AG04450 (cell line): Measurements from ENCODE around the gene BAHCC1. TPM values are rescaled to one million over a fixed set of nuclear protein-coding genes. Genes with fewer than 3 reads are reported as not detected.

Source experiments
- CTCF ChIA-PET: fragments of 300-600, 350-600 bp; formaldehyde crosslinking; extraction: SDS; loops from one replicate; lab custom pipeline; 2022; ENCODE audit warnings: antibody characterized with exemption, inconsistent platforms; lab: Charles Lee
- POLR2A ChIA-PET: fragments of 350-600 bp; formaldehyde crosslinking; extraction: SDS; loops from one replicate; lab custom pipeline; 2021; ENCODE audit warnings: antibody characterized with exemption, inconsistent platforms; lab: Yijun Ruan, JAX
- DNase-seq: peaks from one replicate; pipeline ENCODE4 v3.0.0-alpha.2; 2011; ENCODE audit warnings: low read depth, low spot score
- H3K27ac ChIP-seq: one replicate; pipeline ENCODE4 v1.5.1; 2012; ENCODE audit warnings: low read depth, low read length, control low read depth
- H3K27me3 ChIP-seq: one replicate; pipeline ENCODE4 v1.6.0; 2012; ENCODE audit warnings: low read length; ENCODE audit not compliant: control insufficient read depth, insufficient read depth
- H3K4me3 ChIP-seq: 2 replicates; pipeline ENCODE4 v1.5.1; 2011; ENCODE audit warnings: mild to moderate bottlenecking, low read depth, low read length, control low read depth
- H3K9me3 ChIP-seq: 2 replicates; pipeline ENCODE4 v1.5.1; 2012; ENCODE audit warnings: low read length; ENCODE audit not compliant: control insufficient read depth, insufficient read depth
- CTCF ChIP-seq: IDR thresholded peaks from 2 replicates; pipeline ENCODE4 v1.5.1; 2011; ENCODE audit warnings: low read depth, low read length, control low read depth, inconsistent platforms
- polyA plus RNA-seq: library from polyadenylated mRNA; depleted of rRNA; stranded (reverse); fragments of >200 nt; gene quantifications from 2 replicates; pipeline ENCODE4 v1.2.3, GENCODE V29; 2011

Gene BAHCC1
- polyA plus RNA-seq, 1 experiment = 1.3 TPM

- no peak for TF ChIP-seq CTCF
- POLR2A ChIA-PET = no interaction called here
- no peak overlapping the region for H3K27ac ChIP-seq
- no peak for DNase-seq
- CTCF ChIA-PET = interaction anchor here (1.2 kb wide), 1 partner anchor 45 kb away, joined by 3 read pairs; the partner anchor contains the start of gene BAHCC1
- H3K27me3 ChIP-seq = no peaks in the 10 kb centered on the region
- H3K4me3 ChIP-seq = no peak overlapping the region
- H3K9me3 ChIP-seq = peaks cover 2% of the 10 kb centered on the region; the same call in 1 of the 2 replicates
These were observed 44.8 kb downstream of the BAHCC1 start for GRCh38 chr17:81440051-81440471.

- DNase-seq = no peak
- ChIA-PET CTCF (interaction anchor here (1.2 kb wide), 1 partner anchor 46 kb away, joined by 3 read pairs; the partner anchor contains the start of gene BAHCC1), POLR2A (no interaction called here)
- Histone ChIP-seq H3K9me3 (peaks cover 2% of the 10 kb centered on the region; the same call in 1 of the 2 replicates), H3K27ac (no peak overlapping the region), H3K27me3 (no peaks in the 10 kb centered on the region), H3K4me3 (no peak overlapping the region)
- TF ChIP-seq CTCF = peak; percentile 55
These were observed 45.4 kb downstream of the BAHCC1 start for GRCh38 chr17:81440511-81441244.

- H3K9me3 ChIP-seq = no peaks in the 10 kb centered on the region; the same call in 1 of the 2 replicates
- CTCF ChIA-PET = no interaction called here
- POLR2A ChIA-PET = no interaction called here
- no peaks in the 10 kb centered on the region for H3K27me3 ChIP-seq
- no peak for DNase-seq
- no peak for TF ChIP-seq CTCF
- H3K4me3 ChIP-seq = no peak overlapping the region
- no peak overlapping the region for H3K27ac ChIP-seq
These were observed 47.5 kb downstream of the BAHCC1 start for GRCh38 chr17:81442791-81443190.

- CTCF ChIA-PET = no interaction called here
- Histone ChIP-seq H3K9me3 (no peaks in the 10 kb centered on the region; the same call in 1 of the 2 replicates), H3K4me3 (no peak overlapping the region), H3K27me3 (no peaks in the 10 kb centered on the region), H3K27ac (no peak overlapping the region)
- no peak for TF ChIP-seq CTCF
- POLR2A ChIA-PET = no interaction called here
- DNase-seq = no peak
These were observed 48.0 kb downstream of the BAHCC1 start for GRCh38 chr17:81443269-81443668.

- Histone ChIP-seq H3K27ac (no peak overlapping the region), H3K27me3 (no peaks in the 10 kb centered on the region), H3K9me3 (no peaks in the 10 kb centered on the region; the same call in 1 of the 2 replicates), H3K4me3 (no peak overlapping the region)
- no peak for TF ChIP-seq CTCF
- DNase-seq = no peak
- POLR2A ChIA-PET = no interaction called here
- CTCF ChIA-PET = no interaction called here
These were observed 49.5 kb downstream of the BAHCC1 start for GRCh38 chr17:81444610-81445339.
